GM12872 (cell line): ENCODE measurements around the gene PIGO.
A peak's percentile ranks its signal among the peaks of the same experiment; 100 is the strongest.

Experiments used
- TF ChIP-seq, protein P1 (sequence below): IDR thresholded peaks from 3 replicates; pipeline ENCODE4 v1.5.1; 2011; ENCODE audit warnings: low read depth, mild to moderate bottlenecking, low read length, moderate library complexity; ENCODE audit not compliant: insufficient read depth

Gene PIGO

DNA sequence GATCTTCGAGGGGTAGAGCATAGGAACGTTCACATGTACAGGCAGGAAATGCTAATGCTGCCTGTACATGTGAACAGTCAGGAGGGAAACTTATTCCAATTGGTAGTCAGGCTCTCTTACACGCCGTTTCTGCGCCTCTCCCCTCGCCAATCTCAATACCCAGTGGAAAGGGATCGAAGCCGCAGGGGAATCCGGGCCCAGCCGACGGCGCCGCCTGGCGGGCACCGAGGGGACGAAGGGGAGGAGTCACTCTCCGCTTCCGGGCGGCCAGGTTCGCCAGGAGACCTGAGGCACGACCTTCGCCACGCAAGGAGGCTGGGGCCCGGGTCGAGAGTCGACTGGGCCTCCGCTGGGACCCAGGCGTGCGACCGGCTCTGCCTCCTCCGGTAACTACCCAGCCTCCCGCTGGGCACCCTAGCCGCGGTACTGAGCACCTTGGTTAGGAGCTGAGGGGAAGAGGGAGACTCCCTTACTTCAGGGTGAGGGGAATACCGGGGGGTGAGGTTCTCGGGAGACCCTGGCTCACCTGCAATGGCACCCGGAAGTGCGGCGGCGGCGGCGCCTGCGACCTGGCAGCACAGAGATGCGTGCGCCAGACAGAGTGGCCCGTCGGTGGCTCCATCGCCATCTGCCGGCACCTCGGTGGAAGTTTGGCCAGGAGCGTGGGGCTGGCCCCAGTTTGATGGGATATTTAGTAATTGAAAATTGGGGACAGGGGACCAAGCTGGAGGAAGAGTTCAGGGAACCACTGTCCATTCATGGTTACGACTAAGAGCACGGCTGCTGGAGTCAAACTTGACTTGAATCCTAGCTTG is at the start of gene PIGO:
Gene PIGO (minus strand): TSS at position 557 of the 815 bp plus-strand sequence. CDS start 1,026 bp downstream, outside the sequence.
- TF ChIP-seq, protein P1, sequence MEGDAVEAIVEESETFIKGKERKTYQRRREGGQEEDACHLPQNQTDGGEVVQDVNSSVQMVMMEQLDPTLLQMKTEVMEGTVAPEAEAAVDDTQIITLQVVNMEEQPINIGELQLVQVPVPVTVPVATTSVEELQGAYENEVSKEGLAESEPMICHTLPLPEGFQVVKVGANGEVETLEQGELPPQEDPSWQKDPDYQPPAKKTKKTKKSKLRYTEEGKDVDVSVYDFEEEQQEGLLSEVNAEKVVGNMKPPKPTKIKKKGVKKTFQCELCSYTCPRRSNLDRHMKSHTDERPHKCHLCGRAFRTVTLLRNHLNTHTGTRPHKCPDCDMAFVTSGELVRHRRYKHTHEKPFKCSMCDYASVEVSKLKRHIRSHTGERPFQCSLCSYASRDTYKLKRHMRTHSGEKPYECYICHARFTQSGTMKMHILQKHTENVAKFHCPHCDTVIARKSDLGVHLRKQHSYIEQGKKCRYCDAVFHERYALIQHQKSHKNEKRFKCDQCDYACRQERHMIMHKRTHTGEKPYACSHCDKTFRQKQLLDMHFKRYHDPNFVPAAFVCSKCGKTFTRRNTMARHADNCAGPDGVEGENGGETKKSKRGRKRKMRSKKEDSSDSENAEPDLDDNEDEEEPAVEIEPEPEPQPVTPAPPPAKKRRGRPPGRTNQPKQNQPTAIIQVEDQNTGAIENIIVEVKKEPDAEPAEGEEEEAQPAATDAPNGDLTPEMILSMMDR, result peak; percentile 91

DNA sequence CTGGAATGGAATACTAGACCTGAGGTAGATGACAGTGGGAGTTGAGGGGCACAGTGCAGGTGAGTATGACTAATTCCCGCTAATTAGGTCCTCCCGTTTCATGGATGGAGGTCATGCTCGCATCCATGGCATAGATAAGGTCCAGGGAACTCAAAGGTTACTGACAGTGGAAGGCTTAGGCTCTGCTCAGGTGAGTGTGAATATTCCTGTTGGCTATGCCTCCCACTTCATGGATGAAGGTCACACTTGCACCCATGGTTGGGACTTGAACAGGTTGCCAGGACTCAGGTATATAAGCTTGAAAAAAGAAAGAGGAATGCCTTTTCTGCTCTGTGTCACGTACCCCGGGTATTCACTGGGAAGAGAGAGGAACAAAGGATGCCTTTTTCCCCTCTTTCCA is 45.6 kb upstream of the PIGO start:
- TF ChIP-seq, protein P1, result no peak

DNA sequence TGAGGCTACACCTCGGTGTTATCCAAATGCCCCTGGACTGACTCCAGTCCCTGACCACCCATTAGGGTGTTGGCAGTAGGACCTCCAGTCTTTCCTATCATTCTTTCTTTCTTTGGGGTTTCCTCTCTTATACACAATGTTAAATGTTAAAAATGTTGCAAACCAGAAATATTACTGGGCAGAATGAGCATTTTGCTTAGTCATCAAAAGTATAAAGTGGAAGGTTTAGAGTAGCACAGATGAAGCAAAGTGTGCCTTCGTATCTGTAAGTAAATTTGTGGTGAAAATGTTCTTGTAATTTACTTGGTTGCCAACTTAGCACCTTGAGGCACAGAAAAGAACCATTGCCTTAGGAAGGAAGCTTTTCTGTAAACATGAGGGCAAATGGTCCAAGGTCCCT is 43.7 kb upstream of the PIGO start:
- TF ChIP-seq, protein P1, result no peak

DNA sequence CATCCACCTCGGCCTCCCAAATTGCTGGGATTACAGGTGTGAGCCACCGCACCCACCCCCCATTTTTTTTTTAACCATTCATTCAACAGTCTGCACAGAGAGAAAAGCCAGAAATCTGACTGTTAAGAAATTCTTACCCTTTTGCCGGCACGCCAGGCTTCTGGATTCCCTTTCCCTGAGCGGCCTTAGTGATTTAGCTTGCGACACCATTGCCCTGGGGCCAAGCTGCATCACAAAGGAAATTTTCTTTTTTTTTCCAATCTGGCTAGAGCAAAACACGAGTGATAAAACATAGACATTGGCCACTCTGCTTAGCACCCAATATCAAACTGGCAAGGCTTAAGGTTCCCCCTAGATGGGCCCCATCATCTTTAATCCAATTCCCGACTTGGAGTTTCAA is 40.5 kb upstream of the PIGO start:
- TF ChIP-seq, protein P1, result no peak

DNA sequence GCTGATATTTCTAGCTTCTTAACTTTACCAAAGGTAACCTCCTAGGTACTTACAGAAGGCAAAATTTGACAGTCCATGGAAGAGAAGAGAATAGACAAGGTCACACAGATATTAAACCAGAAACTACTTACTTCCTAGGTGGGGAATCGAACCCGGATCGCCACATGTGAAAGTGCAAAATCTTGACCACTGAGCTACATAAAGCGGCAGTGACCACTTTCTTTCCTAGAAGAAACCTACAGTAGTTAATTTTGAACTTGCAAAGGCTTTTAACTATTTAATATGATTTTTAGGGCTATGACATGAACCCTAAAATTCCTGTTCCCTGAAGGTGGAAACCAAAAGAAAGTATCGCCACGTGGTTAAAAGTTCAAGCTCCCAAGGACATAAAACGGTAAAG is 39.6 kb upstream of the PIGO start:
- TF ChIP-seq, protein P1, result no peak

DNA sequence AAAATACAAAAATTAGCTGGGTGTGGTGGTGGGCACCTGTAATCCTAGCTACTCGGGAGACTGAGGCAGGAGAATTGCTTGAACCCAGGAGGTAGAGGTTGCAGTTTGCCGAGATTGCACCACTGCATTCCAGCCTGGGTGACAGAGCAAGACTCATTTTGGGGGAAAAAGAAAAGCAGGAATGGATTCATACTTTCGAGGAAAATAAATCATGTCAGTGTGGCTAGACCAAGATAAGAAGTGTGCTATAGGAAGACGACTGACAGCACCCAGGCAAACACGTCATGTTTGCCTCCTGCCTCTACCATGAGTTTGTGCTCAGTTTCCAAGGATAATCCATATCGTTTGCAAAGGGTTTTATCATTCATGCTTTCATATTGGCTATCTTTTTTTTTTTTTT is 38.5 kb upstream of the PIGO start:
- TF ChIP-seq, protein P1, result no peak

DNA sequence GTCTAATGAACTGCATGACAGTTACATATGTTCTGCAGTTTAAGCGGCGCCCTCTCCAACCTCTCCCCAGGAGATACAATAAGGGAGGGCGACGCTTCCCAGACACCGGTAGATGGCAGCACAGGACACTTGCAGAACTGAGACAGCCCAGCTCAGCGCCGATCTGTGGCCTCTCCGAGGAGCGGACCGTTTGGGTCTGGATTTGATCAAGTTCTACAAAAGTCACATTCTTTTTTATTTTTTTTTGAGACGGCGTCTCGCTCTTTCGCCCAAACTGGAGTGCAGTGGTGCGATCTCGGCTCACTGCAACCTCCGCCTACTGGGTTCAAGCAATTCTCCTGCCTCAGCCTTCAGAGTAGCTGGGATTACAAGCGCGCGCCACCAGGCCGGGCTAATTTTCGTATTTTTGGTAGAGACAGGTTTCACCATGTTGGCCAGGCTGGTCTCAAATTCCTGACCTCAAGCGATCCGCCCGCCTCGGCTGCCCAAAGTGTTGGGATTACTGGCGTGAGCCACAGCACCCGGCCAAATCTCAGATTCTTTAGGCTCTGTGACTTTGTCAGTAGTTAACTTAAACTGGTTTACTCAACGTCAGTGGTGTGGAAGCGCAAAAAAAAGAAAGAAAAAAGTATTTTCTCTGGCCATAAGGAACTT is 20.6 kb upstream of the PIGO start:
- TF ChIP-seq, protein P1, result peak; percentile 92
